ENCODE data around the gene IGFL4. TPM values are rescaled to one million over a fixed set of nuclear protein-coding genes. Genes with fewer than 3 reads are reported as not detected.

IGFL4 gene
- 1 to 10 TPM in 10 of 12 donors, not detected in 2; 1.4 to 8.9 (median 5.1) TPM for polyA plus RNA-seq (ENCODE audit: insufficient read length in 12 of 12)
- long read RNA-seq, donor 1, result 0 reads
- long read RNA-seq, donor 2, result 0 reads
- long read RNA-seq, donor 3, partial matches to known transcripts, result 0 of 1 reads
- long read RNA-seq, donor 3, other reads (novel, unspliced or antisense), result 0 of 1 reads
- long read RNA-seq, donor 4, result 0 reads
- long read RNA-seq, donor 5, partial matches to known transcripts, result 0 of 2 reads
- long read RNA-seq, donor 5, other reads (novel, unspliced or antisense), result 0 of 2 reads
- long read RNA-seq, donor 6, result 0 reads
- long read RNA-seq, donor 7, partial matches to known transcripts, result 0 of 5 reads
- long read RNA-seq, donor 7, other reads (novel, unspliced or antisense), result 5 of 5 reads
- long read RNA-seq, donor 8, partial matches to known transcripts, result 0 of 2 reads
- long read RNA-seq, donor 8, other reads (novel, unspliced or antisense), result 0 of 2 reads
- long read RNA-seq, donor 9, partial matches to known transcripts, result 0 of 2 reads
- long read RNA-seq, donor 9, other reads (novel, unspliced or antisense), result 0 of 2 reads
- long read RNA-seq, donor 10, partial matches to known transcripts, result 0 of 1 reads
- long read RNA-seq, donor 10, other reads (novel, unspliced or antisense), result 0 of 1 reads
- long read RNA-seq, donor 11, result 0 reads

DNA sequence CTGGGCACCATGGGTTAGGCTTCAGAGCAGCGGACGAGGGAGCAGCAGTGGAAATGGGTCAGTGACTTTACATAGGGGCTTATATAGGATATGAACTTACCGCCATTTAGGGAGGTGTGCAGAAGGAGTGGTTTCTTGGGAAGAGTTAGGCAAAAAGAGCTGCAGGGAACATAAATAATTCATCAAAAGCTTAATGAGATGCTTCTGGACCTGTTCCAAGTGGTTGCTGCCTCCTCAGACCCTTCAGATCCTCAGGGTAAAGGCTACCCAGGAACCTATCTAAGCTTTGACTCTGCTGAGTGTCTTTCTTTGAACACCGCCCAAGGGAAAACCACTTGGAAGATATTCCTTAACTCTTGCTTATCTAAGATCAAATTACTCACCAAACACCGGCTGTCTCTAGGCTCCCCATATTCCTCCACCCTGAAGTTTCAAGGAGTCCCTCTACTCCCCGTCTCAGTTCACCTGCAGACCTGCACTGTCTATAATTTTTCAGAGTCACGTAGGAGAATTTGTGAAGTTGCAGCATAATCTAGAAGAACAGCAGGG lies at the start of gene IGFL4:
IGFL4 (minus strand) TSS at position 51 of the 549 bp plus-strand sequence; CDS start at position 11, 40 bp downstream.
- DNase-seq, result no peak

DNA sequence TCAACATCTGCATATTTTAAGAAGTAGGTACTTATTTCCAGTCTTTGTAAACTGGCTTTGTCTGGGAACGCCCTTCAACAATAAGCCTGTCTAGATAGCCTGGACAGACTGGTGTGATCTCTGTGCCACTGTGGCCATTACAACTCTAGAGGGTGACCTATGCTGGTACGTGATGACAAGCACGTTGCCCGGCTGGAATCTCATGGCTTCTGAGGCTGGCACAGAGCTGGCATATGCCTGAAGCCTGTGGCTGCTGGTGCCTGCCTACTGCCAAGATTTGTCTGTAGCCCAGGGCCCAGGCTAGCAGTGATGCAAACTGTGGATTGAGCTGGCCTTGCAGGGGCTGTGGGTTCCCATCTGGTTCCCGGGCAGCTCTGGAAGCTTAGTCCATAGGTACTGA lies 49.6 kb upstream of the IGFL4 start:
- no peak for DNase-seq

DNA sequence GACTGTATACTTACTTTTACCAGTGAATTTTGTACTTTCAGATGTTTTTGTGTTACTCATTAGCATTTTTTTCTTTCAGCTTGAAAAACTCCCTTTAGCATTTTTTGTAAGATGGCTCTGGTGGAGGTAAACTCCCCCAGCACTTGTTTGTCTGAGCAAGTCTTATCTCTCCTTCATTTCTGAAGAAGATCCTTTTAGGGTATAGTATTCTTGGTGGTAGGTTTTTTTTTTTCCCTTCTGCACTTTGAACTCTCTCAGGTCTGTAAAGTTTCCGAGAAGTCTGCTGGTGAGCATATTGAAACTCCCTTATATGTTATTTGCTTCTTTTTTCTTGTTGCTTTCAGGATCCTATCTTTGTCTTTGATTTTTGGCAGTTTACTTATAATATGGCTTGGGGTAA lies 48.6 kb upstream of the IGFL4 start:
- no peak for DNase-seq

DNA sequence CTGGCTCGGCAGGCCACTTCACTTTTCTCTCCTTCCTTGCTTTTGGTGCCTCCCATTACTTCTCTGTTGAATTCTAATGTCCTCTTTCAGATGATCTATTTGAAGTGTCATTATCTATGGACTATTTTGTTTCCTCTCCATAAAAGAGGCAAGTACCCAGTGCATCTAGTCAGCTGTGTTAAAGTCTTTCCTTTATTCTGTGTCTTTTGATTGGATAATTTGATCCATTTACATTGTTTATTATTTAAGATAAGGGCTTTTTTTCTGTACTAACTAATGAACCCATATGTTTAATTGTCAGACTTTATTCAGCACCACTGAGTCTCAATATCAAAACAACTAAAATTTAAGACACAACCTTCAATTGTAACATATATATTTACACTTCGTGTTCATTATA lies 47.3 kb upstream of the IGFL4 start:
- no peak for DNase-seq

DNA sequence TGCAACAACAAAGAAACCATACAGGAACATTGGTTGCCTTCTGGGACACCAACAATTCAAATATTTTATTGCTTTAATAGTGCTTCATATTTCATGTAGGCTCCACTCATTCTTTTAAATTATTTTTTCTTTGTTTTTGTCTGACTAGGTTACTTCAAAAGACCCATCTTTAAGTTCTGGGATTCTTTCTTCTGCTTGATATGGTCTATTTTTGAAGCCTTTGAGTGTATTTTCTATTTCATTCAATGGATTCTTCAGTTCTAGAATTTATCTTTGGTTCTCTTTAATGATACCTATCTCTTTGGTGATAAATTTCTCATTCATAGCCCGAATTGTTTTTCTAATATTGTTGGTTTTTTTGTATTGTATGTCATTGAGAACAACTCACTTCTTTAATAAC lies 45.1 kb upstream of the IGFL4 start:
- DNase-seq, result no peak

DNA sequence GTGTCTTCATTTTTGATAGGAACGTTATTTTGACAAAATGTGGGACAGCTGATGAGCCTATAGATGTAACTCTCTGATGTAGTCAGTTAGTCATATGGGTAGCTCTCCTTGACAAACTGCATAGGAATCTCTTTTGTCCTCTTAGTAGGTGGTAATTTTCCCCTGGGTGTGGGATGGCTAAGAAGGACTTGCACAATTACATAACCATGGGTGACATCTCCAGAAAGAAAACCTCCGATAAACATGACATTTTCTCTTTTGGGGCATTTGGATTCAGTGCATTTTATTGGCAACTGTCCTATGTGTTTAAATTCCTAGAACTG lies 41.9 kb upstream of the IGFL4 start:
- no peak for DNase-seq

DNA sequence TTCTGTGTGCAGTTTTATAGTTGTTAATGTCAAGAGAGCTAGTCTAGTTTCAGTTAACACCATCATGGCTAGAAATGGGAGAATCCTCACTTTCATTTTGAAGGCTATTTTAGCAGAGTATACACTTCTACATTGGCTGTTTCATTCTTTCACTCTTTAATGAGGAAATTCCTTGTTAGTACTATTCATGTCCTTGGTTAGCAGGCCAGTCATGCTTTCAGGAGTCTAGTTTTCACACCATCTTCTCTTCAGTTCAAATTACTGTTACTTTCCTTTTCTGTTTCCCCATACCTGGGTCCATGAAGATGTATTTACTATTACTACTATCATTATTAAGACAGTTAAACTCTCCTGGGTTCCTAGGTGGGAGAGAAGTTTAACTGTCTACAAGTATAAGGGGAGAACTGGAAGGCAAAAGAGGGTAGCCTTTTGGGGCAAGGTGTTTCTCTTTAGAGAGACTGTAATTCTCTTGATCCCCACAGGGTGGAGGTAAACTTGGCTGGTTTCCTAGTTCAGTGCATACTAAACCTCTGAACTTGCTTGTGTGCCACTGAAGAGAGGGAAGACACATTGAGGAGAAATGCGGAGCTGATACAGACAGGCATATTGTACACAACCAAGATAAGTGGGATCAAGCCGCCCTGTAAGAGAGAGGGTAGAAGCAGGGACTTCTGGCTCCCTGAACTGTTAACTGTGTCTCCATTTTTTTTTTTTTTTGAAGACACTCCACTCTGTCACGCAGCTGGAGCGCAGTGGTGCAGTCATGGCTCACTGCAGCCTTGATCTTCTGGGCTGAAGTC lies 41.3 kb upstream of the IGFL4 start:
- DNase-seq, result no peak

DNA sequence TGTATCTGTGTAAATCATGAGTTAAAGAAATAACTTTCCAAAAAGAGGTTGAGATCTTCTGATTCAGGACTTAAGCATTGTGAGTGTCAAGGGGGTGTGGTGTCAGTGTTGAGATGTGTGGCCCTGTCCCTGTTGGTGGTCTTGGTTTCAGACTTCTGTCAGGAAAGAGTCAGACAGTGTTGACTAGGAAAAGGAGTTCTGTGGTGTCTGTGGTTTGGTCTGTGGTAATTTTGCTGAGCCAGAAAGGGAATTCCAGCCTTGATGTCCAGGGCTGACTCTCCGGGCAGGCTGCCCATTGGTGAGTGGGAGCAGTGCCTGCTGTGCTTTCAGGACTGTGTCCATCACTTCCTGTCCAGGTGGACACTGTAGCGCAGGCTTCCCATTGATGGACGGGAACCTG lies 39.8 kb upstream of the IGFL4 start:
- no peak for DNase-seq

DNA sequence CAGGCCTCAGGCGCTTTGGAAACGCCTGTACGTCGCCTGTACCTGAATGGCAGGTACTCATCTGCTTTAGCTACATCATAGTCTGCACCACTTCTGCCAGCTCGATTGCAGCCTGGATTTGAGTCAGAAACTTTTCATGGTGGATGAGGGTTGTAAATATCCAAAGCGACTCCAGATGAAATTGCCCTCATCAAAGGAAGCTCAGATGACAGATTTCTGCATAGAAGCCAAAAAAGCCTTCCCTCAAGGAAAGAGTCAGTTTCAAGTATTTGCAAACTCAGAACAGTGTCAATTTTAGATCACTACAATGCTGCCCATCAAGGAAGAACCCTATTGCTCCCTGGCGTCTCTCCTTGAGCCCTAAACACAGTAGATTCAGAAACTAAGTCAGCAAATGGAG lies 38.8 kb upstream of the IGFL4 start:
- no peak for DNase-seq

DNA sequence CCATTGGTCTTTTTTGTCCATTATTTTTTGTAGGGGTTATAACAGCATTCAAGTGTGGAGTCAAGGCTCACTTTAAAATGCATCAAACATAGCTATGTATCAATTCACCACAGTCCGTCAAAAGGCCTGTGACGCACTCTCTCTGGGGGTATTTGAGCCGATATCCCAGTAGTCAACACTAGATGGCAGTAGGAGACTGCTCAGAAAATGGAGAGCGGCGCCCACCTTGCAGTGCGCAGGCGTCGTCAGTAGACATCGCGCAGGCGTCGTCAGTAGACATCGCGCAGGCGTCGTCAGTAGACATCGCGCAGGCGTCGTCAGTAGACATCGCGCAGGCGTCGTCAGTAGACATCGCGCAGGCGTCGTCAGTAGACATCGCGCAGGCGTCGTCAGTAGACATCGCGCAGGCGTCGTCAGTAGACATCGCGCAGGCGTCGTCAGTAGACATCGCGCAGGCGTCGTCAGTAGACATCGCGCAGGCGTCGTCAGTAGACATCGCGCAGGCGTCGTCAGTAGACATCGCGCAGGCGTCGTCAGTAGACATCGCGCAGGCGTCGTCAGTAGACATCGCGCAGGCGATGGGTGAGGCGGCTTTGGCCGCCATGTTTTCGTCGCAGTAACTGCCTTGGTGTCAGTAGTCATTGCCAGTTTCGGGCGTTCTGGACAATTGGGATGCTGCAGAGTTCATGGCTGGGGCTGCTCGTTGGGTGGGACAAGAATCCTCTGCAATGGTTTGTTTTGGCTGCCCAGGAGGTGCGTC lies 38.0 kb upstream of the IGFL4 start:
- DNase-seq, result peak; percentile 15

DNA sequence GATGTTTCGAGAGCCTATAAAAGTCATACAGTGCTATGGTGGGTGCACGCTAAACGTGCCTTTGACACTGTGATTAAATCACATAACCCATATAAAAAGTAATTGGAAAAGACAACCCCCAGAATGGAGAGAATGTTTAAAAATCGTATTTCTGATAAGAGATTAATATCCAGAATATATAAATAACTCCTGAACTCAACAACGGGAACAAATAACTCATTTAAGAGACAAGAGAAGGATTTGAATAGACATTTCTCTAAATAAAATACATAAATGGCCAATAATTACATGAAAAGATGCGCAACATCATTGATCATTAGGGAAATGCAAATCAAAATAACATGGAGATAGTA lies 37.0 kb upstream of the IGFL4 start:
- DNase-seq, result no peak

DNA sequence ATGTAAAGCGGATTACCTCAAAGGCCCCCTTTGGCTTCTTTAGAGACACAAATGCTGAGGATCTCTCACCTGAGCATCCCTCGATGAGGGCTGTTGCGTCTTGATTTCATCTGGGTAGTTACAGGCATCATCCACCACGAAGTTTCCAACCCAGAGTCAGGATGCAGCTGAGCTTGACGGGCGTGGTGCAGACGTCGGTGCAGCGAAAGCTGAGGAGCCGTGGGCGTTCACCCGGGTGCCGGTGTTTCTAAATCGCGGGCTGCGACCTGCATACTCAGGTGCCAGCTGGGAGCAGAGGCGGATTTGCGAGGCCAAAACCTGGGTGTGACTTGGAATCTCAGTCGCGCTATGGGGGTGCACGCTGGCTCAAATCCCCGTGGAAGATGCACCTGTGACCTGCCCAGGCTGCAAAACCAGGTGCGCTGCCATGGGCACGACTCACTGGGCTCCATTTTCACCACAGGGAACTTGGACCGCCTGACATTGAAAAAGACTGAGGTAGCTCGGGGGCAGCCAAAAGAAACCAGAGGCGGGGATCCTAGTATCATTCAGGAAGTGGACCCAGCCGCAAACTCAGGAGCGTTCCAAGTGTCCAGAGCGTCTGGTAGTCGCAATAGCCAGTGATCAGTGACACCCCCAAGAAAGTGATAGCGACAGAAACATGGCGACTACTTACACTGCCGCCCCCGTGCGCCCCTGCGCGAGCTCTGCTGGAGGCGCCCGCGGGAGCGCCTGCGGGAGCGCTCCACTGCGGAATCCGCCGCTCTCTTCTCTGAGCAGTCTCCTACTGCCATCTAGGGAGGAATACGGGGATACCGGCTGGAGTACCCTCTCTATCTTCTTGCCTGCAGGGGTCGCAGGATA lies 36.4 kb upstream of the IGFL4 start:
- DNase-seq, result peak; percentile 29

DNA sequence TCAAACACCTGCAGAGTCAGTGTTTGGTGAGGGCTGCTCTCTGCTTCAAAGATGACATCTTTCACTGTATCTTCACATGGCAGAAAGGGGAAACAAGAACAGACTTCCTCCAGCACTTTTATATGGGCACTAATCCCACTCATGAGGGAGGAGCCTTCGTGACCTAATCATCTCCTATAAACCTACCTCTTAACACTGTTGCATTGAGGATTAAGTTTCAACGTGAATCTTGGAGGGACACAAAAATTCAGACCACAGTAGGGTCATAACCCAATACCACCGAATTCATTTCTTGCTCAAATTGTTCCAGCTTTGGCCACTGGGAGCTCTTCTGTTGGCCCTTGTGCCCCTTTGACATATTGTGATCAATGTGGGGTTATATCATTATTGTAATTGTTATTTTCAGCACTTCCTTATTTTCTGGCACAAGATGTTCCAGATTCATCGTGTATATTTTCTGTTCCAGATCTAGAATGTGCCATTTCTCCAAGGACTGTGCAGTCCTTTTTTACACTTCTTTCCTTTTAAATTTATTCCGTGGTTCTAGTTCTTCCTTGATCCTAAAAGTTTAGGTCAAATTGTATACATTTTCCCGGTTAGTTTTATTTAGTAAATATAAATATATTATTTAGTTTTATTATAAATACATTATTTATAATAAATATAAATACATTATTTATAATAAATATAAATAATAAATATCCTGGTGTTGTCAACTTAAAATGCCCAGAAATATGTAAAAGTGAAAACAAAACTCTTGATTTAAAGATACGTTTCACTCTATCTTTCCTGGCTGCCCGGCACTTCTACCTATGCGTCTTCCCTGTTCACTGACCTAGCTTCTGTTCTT lies 35.5 kb upstream of the IGFL4 start:
- no peak for DNase-seq

DNA sequence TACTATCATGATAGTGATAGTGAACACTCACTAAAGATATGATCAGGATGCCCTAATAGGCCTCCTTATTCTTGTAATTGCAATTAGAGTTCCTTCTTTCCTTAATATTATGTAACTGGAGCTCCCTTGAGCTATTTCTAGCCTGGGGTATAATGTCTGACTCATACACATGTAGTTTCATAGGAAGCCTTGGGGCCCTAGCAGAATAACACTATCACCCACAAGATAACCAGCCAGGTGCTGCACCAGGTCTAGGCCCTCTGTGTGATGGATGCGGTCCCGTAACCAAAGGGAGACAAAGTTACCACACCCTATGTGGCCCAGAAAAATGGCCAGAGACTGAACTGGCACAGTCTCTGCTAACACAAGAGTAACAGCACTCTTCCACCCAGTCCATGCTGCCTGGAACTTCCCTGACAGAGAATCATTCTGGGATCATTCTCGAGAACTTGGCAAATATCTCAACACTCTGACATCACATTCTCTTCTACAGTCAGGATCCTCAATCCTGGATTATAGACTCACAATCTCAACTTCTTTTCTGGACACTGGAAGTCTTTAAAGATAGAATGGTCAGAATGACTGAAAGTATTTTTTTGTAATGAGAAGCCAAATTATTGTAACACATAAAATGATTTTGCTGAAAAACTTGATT lies 32.6 kb upstream of the IGFL4 start:
- no peak for DNase-seq

DNA sequence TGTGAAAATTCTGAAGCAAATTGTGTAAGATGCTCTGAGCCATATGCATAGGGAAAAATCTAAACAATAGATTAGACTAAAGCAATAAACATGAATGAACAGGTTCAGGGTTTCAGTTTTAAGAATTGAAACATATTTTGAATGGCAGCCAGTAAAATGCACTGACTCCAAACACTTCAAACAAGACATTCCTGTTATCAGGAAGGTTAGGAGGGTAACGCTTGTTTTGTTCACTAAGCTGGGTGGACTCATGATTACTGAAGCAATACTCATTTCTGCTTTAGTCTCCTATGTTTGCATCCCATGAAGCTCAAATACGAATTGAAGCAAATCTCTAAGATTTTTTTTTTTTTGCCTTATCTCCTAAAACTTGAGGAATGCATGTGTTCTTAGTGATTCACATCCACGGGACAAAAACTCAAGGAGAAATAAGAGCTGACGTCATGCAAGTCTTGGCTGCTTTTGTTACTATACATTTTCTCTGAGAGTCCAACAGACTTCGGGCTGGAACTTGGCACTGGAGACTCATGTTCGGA lies 29.1 kb upstream of the IGFL4 start:
- DNase-seq, result no peak

DNA sequence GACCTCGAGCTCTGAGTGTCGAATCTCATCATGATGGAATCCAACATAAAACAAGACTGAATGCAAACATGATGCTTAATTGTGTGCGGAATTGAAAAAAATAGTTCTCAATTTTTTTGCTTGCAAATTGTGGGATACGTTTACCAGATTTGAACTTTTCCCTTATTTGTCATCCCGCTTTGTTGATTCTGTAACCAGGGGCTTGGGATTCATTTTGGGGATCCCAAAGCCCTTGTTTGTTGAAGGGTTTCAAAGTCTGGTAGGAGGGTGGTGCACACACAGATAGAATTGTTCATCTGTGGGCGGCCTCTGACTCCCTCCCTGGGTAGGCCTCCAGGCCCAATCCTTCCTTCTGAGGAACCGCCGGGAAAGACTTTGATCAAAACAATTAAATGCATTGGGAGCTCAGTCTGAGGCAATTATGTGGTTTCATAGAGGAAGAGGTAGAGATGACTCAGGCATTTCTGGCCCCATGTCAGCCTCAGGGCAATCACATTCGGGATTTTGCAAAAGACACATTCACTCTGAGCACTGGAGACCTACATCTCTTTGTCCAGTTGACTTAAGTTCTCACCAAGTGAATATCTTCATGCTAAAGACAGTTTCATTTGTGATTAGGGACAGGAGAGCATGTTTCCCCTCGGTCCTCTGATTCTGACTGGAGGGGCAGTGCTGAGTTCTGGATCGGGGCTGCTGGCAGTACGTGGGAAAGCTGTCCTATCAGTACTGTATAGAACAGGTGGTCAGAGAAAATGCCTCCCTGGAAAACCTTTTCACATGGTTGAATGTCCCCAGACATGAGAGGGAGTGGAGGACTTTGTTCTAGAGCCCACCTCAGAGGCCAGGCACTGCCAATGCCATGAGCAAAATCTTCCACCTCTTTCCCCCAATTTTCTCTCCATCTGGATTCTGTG lies 27.8 kb upstream of the IGFL4 start:
- no peak for DNase-seq

DNA sequence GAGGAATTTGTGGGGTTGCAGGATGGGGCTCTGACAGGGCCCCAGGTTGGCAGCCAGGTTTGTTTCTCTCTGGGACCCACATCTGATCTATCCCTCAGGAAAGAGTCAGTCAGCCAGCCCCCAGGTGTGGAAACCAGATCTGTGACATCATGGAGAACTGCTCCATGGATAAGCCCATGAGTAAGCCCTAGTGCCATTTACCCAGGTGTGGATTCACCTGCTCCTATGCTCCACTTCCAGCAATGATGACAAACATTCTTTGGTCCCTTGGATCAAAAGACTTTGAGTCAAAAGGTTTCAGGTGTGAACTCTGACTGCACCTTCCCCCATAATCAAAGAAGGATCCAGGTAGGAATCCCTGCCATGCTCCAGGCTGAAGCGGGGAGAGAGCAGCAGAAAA lies 26.9 kb upstream of the IGFL4 start:
- no peak for DNase-seq

DNA sequence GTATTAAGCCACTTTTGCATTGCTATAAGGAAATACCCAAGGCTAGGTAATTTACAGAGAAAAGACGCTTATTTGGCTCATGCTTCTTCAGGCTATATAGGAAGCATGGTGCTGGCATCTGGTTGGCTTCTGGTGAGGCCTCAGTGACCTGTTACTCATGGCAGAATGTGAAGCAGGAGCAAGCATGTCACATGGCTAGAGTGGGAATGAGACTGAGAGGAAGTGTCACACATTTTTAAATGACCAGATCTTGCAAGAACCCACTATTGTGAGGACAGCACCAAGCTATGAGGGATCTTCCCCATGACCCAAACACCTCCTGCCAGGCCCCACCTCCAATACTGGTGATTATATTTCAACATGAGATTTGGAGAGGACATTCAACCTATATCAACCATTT lies 25.7 kb upstream of the IGFL4 start:
- DNase-seq, result no peak

Measured in muscle of arm (tissue), 14 donors.